GM23248 (cell line): Measurements from ENCODE around the gene ZCCHC24. TPM values are rescaled to one million over a fixed set of nuclear protein-coding genes. Genes with fewer than 3 reads are reported as not detected.

ENCODE experiments used
- DNase-seq: peaks from one replicate; pipeline ENCODE4 v3.0.0-alpha.2; 2015
- H2AFZ ChIP-seq: fragments of 200-600 bp; sonication (generic); 2 replicates; pipeline ENCODE4 v1.6.1; 2016; ENCODE audit warnings: antibody characterized with exemption
- H3F3A ChIP-seq: fragments of 200-600 bp; sonication (generic); 2 replicates; pipeline ENCODE4 v1.6.1; 2016; ENCODE audit warnings: mild to moderate bottlenecking, antibody characterized with exemption, mixed run types; ENCODE audit not compliant: insufficient read depth
- H3K27ac ChIP-seq: fragments of 200-600 bp; sonication (generic); 2 replicates; pipeline ENCODE4 v1.5.1; 2016; ENCODE audit warnings: mild to moderate bottlenecking
- H3K27me3 ChIP-seq: fragments of 200-600 bp; sonication (generic); replicated peaks from 2 replicates; pipeline ENCODE4 v1.6.1; 2016; ENCODE audit warnings: mild to moderate bottlenecking; ENCODE audit not compliant: insufficient read depth
- H3K36me3 ChIP-seq: fragments of 200-600 bp; sonication (generic); 2 replicates; pipeline ENCODE4 v1.6.1; 2016; ENCODE audit warnings: low read depth, mild to moderate bottlenecking
- H3K4me1 ChIP-seq: fragments of 200-600 bp; sonication (generic); 2 replicates; pipeline ENCODE4 v1.6.1; 2016; ENCODE audit warnings: mild to moderate bottlenecking; ENCODE audit not compliant: insufficient read depth
- H3K4me2 ChIP-seq: fragments of 200-600 bp; sonication (generic); one replicate; pipeline ENCODE4 v1.6.1; 2016; ENCODE audit warnings: mild to moderate bottlenecking; ENCODE audit not compliant: unreplicated experiment
- H3K4me3 ChIP-seq: fragments of 200-600 bp; sonication (generic); 2 replicates; pipeline ENCODE4 v1.5.1; 2016; ENCODE audit warnings: mild to moderate bottlenecking
- H3K79me2 ChIP-seq: fragments of 200-600 bp; sonication (generic); 2 replicates; pipeline ENCODE4 v1.6.1; 2016; ENCODE audit warnings: mild to moderate bottlenecking; ENCODE audit not compliant: insufficient read depth
- H3K9ac ChIP-seq: fragments of 200-600 bp; sonication (generic); 2 replicates; pipeline ENCODE4 v1.6.1; 2016; ENCODE audit warnings: mild to moderate bottlenecking
- H3K9me2 ChIP-seq: fragments of 200-600 bp; sonication (generic); 2 replicates; pipeline ENCODE4 v1.6.1; 2016; ENCODE audit warnings: mixed run types, mild to moderate bottlenecking, moderate library complexity; ENCODE audit not compliant: insufficient read depth
- H3K9me3 ChIP-seq: fragments of 200-600 bp; sonication (generic); one replicate; pipeline ENCODE4 v1.6.1; 2017; ENCODE audit warnings: low read depth
- H4K20me1 ChIP-seq: fragments of 200-600 bp; sonication (generic); 2 replicates; pipeline ENCODE4 v1.6.0; 2016; ENCODE audit not compliant: insufficient read depth
- EZH2 ChIP-seq: fragments of 200-600 bp; sonication (generic); IDR thresholded peaks from 2 replicates; pipeline ENCODE4 v1.6.1; 2018; ENCODE audit warnings: antibody characterized with exemption, mild to moderate bottlenecking; ENCODE audit not compliant: insufficient read depth, poor library complexity, severe bottlenecking
- EZH2phosphoT487 ChIP-seq: fragments of 200-600 bp; sonication (generic); IDR thresholded peaks from 2 replicates; pipeline ENCODE4 v1.6.1; 2018; ENCODE audit warnings: antibody characterized with exemption, moderate library complexity, mild to moderate bottlenecking, low read depth; ENCODE audit not compliant: insufficient read depth
- WGBS, 2 experiments: methylation state at CpG; one replicate each; pipeline ENCODE4 v1.1.6; 2015 to 2017; ENCODE audit warnings: low lambda C conversion rate in 2 of 2, low coverage in 1 of 2; ENCODE audit errors: missing lambda C conversion rate in 2 of 2; 5-methylcytosine and 5-hydroxymethylcytosine counted together
- in situ Hi-C: fragments of 300-500 bp; cut with MboI; formaldehyde crosslinking; loops from 2 replicates; pipeline ENCODE4 v1.15.0; 2020
- polyA plus RNA-seq: library from polyadenylated mRNA; unstranded; fragments of >200 nt; fragmentation: Nextera tagmentation; extraction: Ambion mirVana; gene quantifications from 2 replicates; pipeline ENCODE4 v1.2.1, GENCODE V29; 2016
- total RNA-seq: library from RNA; depleted of rRNA; stranded (reverse); fragments of >200 nt; shearing (Covaris generic); gene quantifications from 2 replicates; pipeline ENCODE4 v1.2.3, GENCODE V29; 2014

The ZCCHC24 gene
- total and polyA plus RNA-seq, 2 experiments from 2014 or later: 29.3 to 30.3 TPM

DNA sequence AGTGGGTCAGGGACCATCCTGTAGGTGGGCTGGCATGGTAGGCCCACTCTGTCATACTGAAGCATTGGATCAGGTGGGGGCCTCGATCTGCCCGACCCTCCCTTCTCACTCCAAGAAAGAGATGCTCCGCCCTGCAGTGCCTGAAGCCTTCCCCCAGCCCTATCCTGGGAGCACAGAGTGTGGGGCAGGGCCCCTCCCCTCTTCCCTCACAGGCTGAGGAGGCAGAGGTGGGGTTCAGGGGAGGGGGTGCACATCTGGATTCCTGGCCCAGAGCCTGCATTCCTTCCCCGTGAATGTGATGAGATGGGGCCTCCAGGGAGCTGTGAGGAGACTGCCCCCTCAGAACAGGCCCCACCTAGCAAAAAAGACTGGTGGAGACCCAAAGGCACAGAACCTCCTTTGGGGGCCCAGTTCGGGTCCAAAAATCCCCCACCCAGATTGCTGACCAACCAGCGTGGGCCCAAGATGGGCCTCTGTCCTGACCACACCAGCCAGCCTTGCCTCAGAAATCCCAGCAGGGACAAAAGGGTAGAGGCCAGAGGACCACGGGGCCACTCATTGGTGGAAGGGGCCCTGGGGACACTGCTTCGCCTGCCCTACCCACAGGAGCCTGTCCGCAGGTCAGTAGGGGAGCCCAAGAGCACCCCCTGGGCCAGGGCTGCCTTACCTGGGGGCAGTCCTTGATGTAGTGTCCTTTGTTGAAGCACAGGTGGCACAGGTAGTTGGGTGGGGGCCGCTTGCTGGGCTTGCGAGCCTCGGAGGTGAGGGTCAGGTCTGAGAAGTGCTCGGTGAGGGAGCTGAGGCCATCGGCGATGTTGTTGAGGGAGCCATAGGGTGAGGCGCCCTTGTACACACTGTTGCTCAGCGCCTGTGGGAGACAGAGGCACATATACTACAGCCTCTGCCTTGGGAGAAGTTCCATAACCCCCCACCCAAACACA, 13.3 kb downstream of the ZCCHC24 start:
- Histone ChIP-seq H3K27me3 (no peaks in the 10 kb centered on the region), H4K20me1 (no peaks in the 10 kb centered on the region), H3K27ac (peak overlapping the region; percentile 44), H3K4me2 (peak overlapping the region; percentile 9), H3K36me3 (peaks cover 22% of the 10 kb centered on the region), H3K9ac (0 out of 2 replicates have a peak overlapping the region, but pooled peaks have one; percentile 21), H2AFZ (no peak overlapping the region), H3K79me2 (peaks cover 80% of the 10 kb centered on the region), H3K9me3 (no peaks in the 10 kb centered on the region), H3K4me1 (peaks cover 59% of the 10 kb centered on the region), H3F3A (peaks cover 26% of the 10 kb centered on the region), H3K4me3 (no peak overlapping the region), H3K9me2 (no peaks in the 10 kb centered on the region)
- WGBS, 2 experiments: 65 to 67% methylated on average over 16 to 17 of the region's 17 CpGs
- in situ Hi-C loops: no loop called here
- TF ChIP-seq EZH2 (no peak), EZH2phosphoT487 (no peak)
- DNase-seq: peak; percentile 44

DNA sequence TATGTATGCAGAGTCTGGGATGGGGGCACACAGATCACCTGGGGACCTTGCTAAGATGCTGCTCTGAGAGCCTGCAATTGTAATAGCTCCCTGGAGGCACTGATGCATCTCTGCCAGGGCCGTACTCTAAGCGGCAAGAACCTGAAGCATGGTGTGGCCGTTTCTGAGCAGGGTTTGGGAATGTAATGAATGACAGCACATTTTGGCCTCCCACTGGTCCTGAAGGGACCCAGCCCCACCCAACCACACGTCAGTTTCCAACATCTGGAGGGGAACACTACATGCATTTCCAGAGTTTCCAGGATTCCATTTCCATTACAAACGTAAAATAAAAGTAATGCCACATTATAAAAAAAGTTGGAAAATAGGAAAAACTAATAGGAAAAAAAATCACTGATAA, 14.0 kb downstream of the ZCCHC24 start:
- peak overlapping the region; percentile 6 for H3K4me2 ChIP-seq
- no peaks in the 10 kb centered on the region for H3K9me3 ChIP-seq
- DNase-seq: peak; percentile 53
- H3K4me3 ChIP-seq: no peak overlapping the region
- no peaks in the 10 kb centered on the region for H3K9me2 ChIP-seq
- peak overlapping the region; percentile 44 for H3K27ac ChIP-seq
- H3K4me1 ChIP-seq: peaks cover 52% of the 10 kb centered on the region
- H3K79me2 ChIP-seq: peaks cover 80% of the 10 kb centered on the region
- H4K20me1 ChIP-seq: no peaks in the 10 kb centered on the region
- TF ChIP-seq EZH2phosphoT487: no peak
- TF ChIP-seq EZH2: no peak
- WGBS, 2 experiments: 25 to 33% methylated on average over 5 of the region's 5 CpGs
- in situ Hi-C loops: no loop called here
- H3K9ac ChIP-seq: peak overlapping the region; percentile 21; the same call in 1 of the 2 replicates
- H3K27me3 ChIP-seq: no peaks in the 10 kb centered on the region
- peaks cover 29% of the 10 kb centered on the region for H3K36me3 ChIP-seq
- no peak overlapping the region for H2AFZ ChIP-seq
- H3F3A ChIP-seq: peaks cover 26% of the 10 kb centered on the region

- no peak overlapping the region for H3K4me2 ChIP-seq
- TF ChIP-seq EZH2 (no peak), EZH2phosphoT487 (no peak)
- peaks cover 34% of the 10 kb centered on the region for H3K36me3 ChIP-seq
- peak overlapping the region; percentile 10; the same call in 1 of the 2 replicates for H3K27ac ChIP-seq
- peak overlapping the region; percentile 21; the same call in 1 of the 2 replicates for H3K9ac ChIP-seq
- H2AFZ ChIP-seq: no peak overlapping the region
- no peaks in the 10 kb centered on the region for H3K9me2 ChIP-seq
- 14 to 28% methylated on average over 2 of the region's 2 CpGs for WGBS, 2 experiments
- H3K4me1 ChIP-seq: peaks cover 47% of the 10 kb centered on the region
- H3K9me3 ChIP-seq: no peaks in the 10 kb centered on the region
- DNase-seq: no peak
- no peaks in the 10 kb centered on the region for H4K20me1 ChIP-seq
- H3K27me3 ChIP-seq: no peaks in the 10 kb centered on the region
- peaks cover 26% of the 10 kb centered on the region for H3F3A ChIP-seq
- H3K79me2 ChIP-seq: peaks cover 80% of the 10 kb centered on the region
- no peak overlapping the region for H3K4me3 ChIP-seq
- in situ Hi-C loops: no loop called here
Observed at GRCh38 chr10:79430936-79431335, 14.5 kb downstream of the ZCCHC24 start.

DNA sequence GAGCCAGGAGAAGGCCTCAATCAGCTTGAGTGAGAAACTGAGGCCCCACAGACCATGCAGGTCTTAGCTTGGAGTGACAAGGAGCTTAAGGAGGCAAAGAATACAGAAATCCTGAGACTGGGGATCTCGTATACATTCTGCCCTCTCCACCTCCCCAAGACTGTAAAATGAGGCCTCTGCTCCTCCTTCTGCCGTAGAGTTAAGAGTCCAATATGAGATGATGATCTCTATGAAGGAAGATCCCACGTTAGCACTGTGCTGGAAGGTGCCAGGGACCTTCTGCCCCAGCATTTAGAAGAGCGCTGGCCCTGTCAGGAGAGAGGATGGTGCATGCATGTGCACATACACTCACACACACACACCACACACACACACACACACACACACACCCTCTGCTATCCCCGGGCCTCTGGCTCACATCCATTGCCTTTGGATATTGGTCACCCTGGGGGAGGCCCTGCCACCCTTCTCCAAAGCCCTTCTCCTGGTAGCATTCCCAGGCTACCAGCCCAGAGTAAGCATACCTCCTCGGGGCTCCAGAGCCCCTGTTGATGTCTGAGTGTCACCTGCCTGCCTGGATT, 15.0 kb downstream of the ZCCHC24 start:
- peaks cover 21% of the 10 kb centered on the region for H3F3A ChIP-seq
- H4K20me1 ChIP-seq: no peaks in the 10 kb centered on the region
- no peak overlapping the region for H3K4me3 ChIP-seq
- peaks cover 39% of the 10 kb centered on the region for H3K36me3 ChIP-seq
- H3K27me3 ChIP-seq: no peaks in the 10 kb centered on the region
- TF ChIP-seq EZH2 (no peak), EZH2phosphoT487 (no peak)
- H3K27ac ChIP-seq: peak overlapping the region; percentile 10; the same call in 1 of the 2 replicates
- 69 to 71% methylated on average over 6 of the region's 6 CpGs for WGBS, 2 experiments
- no peak for DNase-seq
- no peak overlapping the region; the same call in 1 of the 2 replicates for H3K9ac ChIP-seq
- H3K4me2 ChIP-seq: no peak overlapping the region
- peaks cover 42% of the 10 kb centered on the region for H3K4me1 ChIP-seq
- in situ Hi-C loops: no loop called here
- no peaks in the 10 kb centered on the region for H3K9me3 ChIP-seq
- H3K79me2 ChIP-seq: peaks cover 80% of the 10 kb centered on the region
- H2AFZ ChIP-seq: no peak overlapping the region
- H3K9me2 ChIP-seq: no peaks in the 10 kb centered on the region
